Caki2 (cell line): Measurements from ENCODE around the gene TRAPPC2B. TPM values are rescaled to one million over a fixed set of nuclear protein-coding genes. Genes with fewer than 3 reads are reported as not detected.
A peak's percentile ranks its signal among the peaks of the same experiment; 100 is the strongest.

ENCODE experiments used
- DNase-seq: peaks from one replicate; pipeline ENCODE4 v3.0.0-alpha.2; 2015; ENCODE audit warnings: low read depth
- in situ Hi-C: cut with HindIII; loops from 2 replicates; pipeline ENCODE4 v1.10.0; 2016; ENCODE audit warnings: low sequenced_read_pairs, low pct_unique_long_range_greater_than_20kb, mixed read lengths
- total RNA-seq: library from RNA; depleted of rRNA; stranded (reverse); fragments of >200 nt; shearing (Covaris generic); gene quantifications from 2 replicates; pipeline ENCODE4 v1.2.3, GENCODE V29; 2014; ENCODE audit warnings: low replicate concordance; rRNA removed

TRAPPC2B gene
- 31.4 and 34.3 TPM in 2 replicates for total RNA-seq

GRCh38 chr19:57362997-57363687, at the start of gene TRAPPC2B, which contains the start of gene ZNF547:
TSS of gene TRAPPC2B (plus strand) at chr19:57363551. CDS start at chr19:57364834, 1,283 bp downstream.
TSS of gene ZNF547 (plus strand) at chr19:57363551. CDS start at chr19:57368556, 5,005 bp downstream.
- in situ Hi-C loops = no loop called here
- peak; percentile 100 for DNase-seq

GRCh38 chr19:57314146-57314545, 49.2 kb upstream of the TRAPPC2B start:
- no peak for DNase-seq
- in situ Hi-C loops = no loop called here

- DNase-seq = no peak
- in situ Hi-C loops = no loop called here
Measured at GRCh38 chr19:57317503-57317902, 45.8 kb upstream of the TRAPPC2B start.

- in situ Hi-C loops = no loop called here
Measured at GRCh38 chr19:57319869-57320179, 43.5 kb upstream of the TRAPPC2B start.

GRCh38 chr19:57320180-57321084, 42.9 kb upstream of the TRAPPC2B start, which contains the start of gene ZNF543:
TSS of gene ZNF543 (plus strand) at chr19:57320472. CDS start at chr19:57320854, 382 bp downstream.
- in situ Hi-C loops = no loop called here
- DNase-seq = peak; percentile 94

More at GRCh38 chr19:57319869-57320179, 43.5 kb upstream of the TRAPPC2B start:
- DNase-seq = no peak

- no peak for DNase-seq
- in situ Hi-C loops = no loop called here
Measured at GRCh38 chr19:57321116-57321515, 42.2 kb upstream of the TRAPPC2B start.

GRCh38 chr19:57321751-57322150, 41.6 kb upstream of the TRAPPC2B start:
- in situ Hi-C loops = no loop called here
- DNase-seq = no peak

- DNase-seq = no peak
- in situ Hi-C loops = no loop called here
Measured at GRCh38 chr19:57324992-57325391, 38.4 kb upstream of the TRAPPC2B start.

- no peak for DNase-seq
- in situ Hi-C loops = no loop called here
Measured at GRCh38 chr19:57327993-57328392, 35.4 kb upstream of the TRAPPC2B start.

- in situ Hi-C loops = no loop called here
- DNase-seq = no peak
Measured at GRCh38 chr19:57334191-57334590, 29.2 kb upstream of the TRAPPC2B start.

GRCh38 chr19:57338877-57339276, 24.5 kb upstream of the TRAPPC2B start:
- in situ Hi-C loops = no loop called here
- DNase-seq = no peak

GRCh38 chr19:57342582-57342981, 20.8 kb upstream of the TRAPPC2B start:
- DNase-seq = no peak
- in situ Hi-C loops = no loop called here

- no peak for DNase-seq
- in situ Hi-C loops = no loop called here
Measured at GRCh38 chr19:57348136-57348535, 15.2 kb upstream of the TRAPPC2B start.

GRCh38 chr19:57350877-57351805, 12.2 kb upstream of the TRAPPC2B start, which contains the start of gene ZNF304:
TSS of gene ZNF304 (plus strand) at chr19:57351271. CDS start at chr19:57351665, 394 bp downstream.
- in situ Hi-C loops = no loop called here
- peak; percentile 92 for DNase-seq

GRCh38 chr19:57351867-57352266, 11.5 kb upstream of the TRAPPC2B start:
- in situ Hi-C loops = no loop called here

GRCh38 chr19:57355916-57356315, 7.4 kb upstream of the TRAPPC2B start:
- DNase-seq = no peak
- in situ Hi-C loops = no loop called here

More at GRCh38 chr19:57351867-57352266, 11.5 kb upstream of the TRAPPC2B start:
- DNase-seq = no peak

- no peak for DNase-seq
- in situ Hi-C loops = no loop called here
Measured at GRCh38 chr19:57357406-57357805, 5.9 kb upstream of the TRAPPC2B start.

- in situ Hi-C loops = no loop called here
- DNase-seq = no peak
Measured at GRCh38 chr19:57359300-57359699, 4.1 kb upstream of the TRAPPC2B start.
